GM23338 (cell line): ENCODE measurements around the gene ZFYVE28.

ENCODE experiments used
- CTCF ChIP-seq, 2 experiments: fragments of 200-600 bp in 1 of 2; sonication (generic) in 1 of 2; conservative IDR thresholded peaks; 2 replicates each; pipeline versions ENCODE4 v1.5.1 to v1.6.1; 2016 to 2017; ENCODE audit warnings: antibody characterized with exemption in 2 of 2, low read depth in 2 of 2, mild to moderate bottlenecking in 2 of 2, moderate library complexity in 1 of 2
- EZH2 ChIP-seq: fragments of 200-600 bp; sonication (generic); IDR thresholded peaks from one replicate; pipeline ENCODE4 v1.8.0; 2017; ENCODE audit warnings: antibody characterized with exemption, mild to moderate bottlenecking, low read depth; ENCODE audit not compliant: unreplicated experiment
- EZH2phosphoT487 ChIP-seq: fragments of 200-600 bp; sonication (generic); IDR thresholded peaks from one replicate; pipeline ENCODE4 v1.8.1; 2018; ENCODE audit warnings: antibody characterized with exemption; ENCODE audit not compliant: unreplicated experiment
- ZNF114 ChIP-seq: fragments of 250-450 bp; sonication (Bioruptor Pico); IDR thresholded peaks from 2 replicates; pipeline ENCODE4 v1.5.0; 2020; ENCODE audit warnings: mild to moderate bottlenecking, moderate library complexity

- TF ChIP-seq CTCF (conservative IDR thresholded peaks at IDR 0.05; ENCODE audit: low read depth in 2 of 2) (no peak), EZH2 (no peak), EZH2phosphoT487 (no peak), ZNF114 (no peak)
Observed at GRCh38 chr4:2251795-2252529, 166.5 kb downstream of the ZFYVE28 start.
